GM10248 (cell line): Measurements from ENCODE around the gene HOXB5.

Experiments used
- CTCF ChIA-PET: fragments of 300-600 bp; sonication (Branson Sonifier 250); formaldehyde crosslinking; extraction: SDS; loops from one replicate; lab custom pipeline; 2021; ENCODE audit warnings: antibody characterized with exemption; lab: Yijun Ruan, JAX
- POLR2A ChIA-PET: fragments of 350-650 bp; sonication (Branson Sonifier 250); formaldehyde crosslinking; extraction: SDS; loops from one replicate; lab custom pipeline; 2020; ENCODE audit warnings: antibody characterized with exemption; lab: Yijun Ruan, JAX
- DNase-seq: peaks from one replicate; pipeline ENCODE4 v3.0.0; 2012; ENCODE audit errors: extremely low spot score
- CTCF ChIP-seq: IDR thresholded peaks from 2 replicates; pipeline ENCODE4 v1.5.1; 2012; ENCODE audit warnings: mild to moderate bottlenecking, low read depth; ENCODE audit errors: extremely low read depth, missing control alignments, control extremely low read depth

HOXB5 gene

GRCh38 chr17:48621410-48622392 lies 28.1 kb upstream of the HOXB5 start:
- POLR2A ChIA-PET: no interaction called here
- CTCF ChIA-PET: interaction anchor here (1.0 to 3.9 kb wide), 8 partner anchors 9 to 778 kb away, joined by 3 to 17 read pairs (median 4); partner anchors contain the start of gene HOXB5
- TF ChIP-seq CTCF: no peak
- no peak for DNase-seq

- no peak for TF ChIP-seq CTCF
- POLR2A ChIA-PET: no interaction called here
- no peak for DNase-seq
- CTCF ChIA-PET: interaction anchor here (1.0 to 3.9 kb wide), 5 partner anchors 12 to 285 kb away, joined by 3 to 17 read pairs (median 3); partner anchors contain the start of gene HOXB5
These were observed 27.0 kb upstream of the HOXB5 start for GRCh38 chr17:48620461-48621139.

GRCh38 chr17:48619826-48620449 lies 26.4 kb upstream of the HOXB5 start:
- CTCF ChIA-PET: interaction anchor here (1.0 to 3.3 kb wide), 5 partner anchors 12 to 593 kb away, joined by 3 to 9 read pairs (median 8); no protein-coding TSS in a partner anchor
- no peak for TF ChIP-seq CTCF
- no peak for DNase-seq
- POLR2A ChIA-PET: no interaction called here

GRCh38 chr17:48618256-48618896 lies 24.8 kb upstream of the HOXB5 start:
- ChIA-PET POLR2A (interaction anchor here (0.6 kb wide), 1 partner anchor 25 kb away, joined by 8 read pairs; the partner anchor contains the start of gene HOXB5), CTCF (interaction anchor here (0.6 to 3.3 kb wide), 30 partner anchors 11 to 640 kb away, joined by 3 to 16 read pairs (median 4); partner anchors contain the start of genes CBX1 and HOXB5)
- peak; percentile 99 for TF ChIP-seq CTCF
- DNase-seq: peak; percentile 90

GRCh38 chr17:48617471-48618255 lies 24.1 kb upstream of the HOXB5 start:
- CTCF ChIA-PET: interaction anchor here (0.7 to 3.3 kb wide), 26 partner anchors 12 to 640 kb away, joined by 3 to 16 read pairs (median 5); partner anchors contain the start of genes CBX1 and HOXB5
- DNase-seq: no peak
- POLR2A ChIA-PET: interaction anchor here (0.6 kb wide), 2 partner anchors 24 to 504 kb away, joined by 3 to 8 read pairs; partner anchors contain the start of gene HOXB5
- no peak for TF ChIP-seq CTCF
